Common myeloid progenitor, CD34-positive (primary cell): ENCODE data around the gene ADAMTSL1.

Experiments
- CTCF ChIA-PET: fragments of 350-600 bp; sonication (Branson Sonifier 250); formaldehyde crosslinking; loops from one replicate; lab custom pipeline; 2021; ENCODE audit warnings: antibody characterized with exemption; lab: Charles Lee
- POLR2A ChIA-PET: fragments of 350-600 bp; sonication (Branson Sonifier 250); formaldehyde crosslinking; loops from one replicate; lab custom pipeline; 2021; ENCODE audit warnings: antibody characterized with exemption; lab: Charles Lee
- DNase-seq, 3 donors: peaks; one replicate each; pipeline versions ENCODE4 v3.0.0 to v3.0.0-alpha.2; 2013
- H3K27ac ChIP-seq, 2 experiments: 1 replicate in 1 of 2; 2 replicates in 1 of 2; pipeline ENCODE4 v1.7.0; 2013; ENCODE audit warnings: inconsistent platforms in 2 of 2, low read length in 2 of 2, mild to moderate bottlenecking in 2 of 2, low read depth in 1 of 2, moderate library complexity in 1 of 2; ENCODE audit not compliant: severe bottlenecking in 2 of 2, insufficient read depth in 1 of 2, poor library complexity in 1 of 2
- H3K27me3 ChIP-seq, 5 experiments: replicated peaks in 2 of 5; 1 replicate in 3 of 5; 2 replicates in 2 of 5; pipeline versions ENCODE4 v1.6.1 to v1.7.0; 2013; ENCODE audit warnings: low read length in 4 of 5, mild to moderate bottlenecking in 2 of 5, moderate library complexity in 2 of 5, inconsistent platforms in 1 of 5; ENCODE audit not compliant: insufficient read depth in 5 of 5, control insufficient read depth in 4 of 5
- H3K36me3 ChIP-seq, 4 experiments: 1 replicate in 2 of 4; 2 replicates in 2 of 4; pipeline versions ENCODE4 v1.6.1 to v1.7.0; 2013; ENCODE audit warnings: low read length in 3 of 4, control low read depth in 1 of 4, mild to moderate bottlenecking in 1 of 4; ENCODE audit not compliant: control insufficient read depth in 4 of 4, insufficient read depth in 4 of 4
- H3K4me1 ChIP-seq, 4 experiments: 1 replicate in 3 of 4; 2 replicates in 1 of 4; pipeline versions ENCODE4 v1.6.1 to v1.7.1; 2013; ENCODE audit warnings: low read length in 3 of 4, mild to moderate bottlenecking in 3 of 4, control low read depth in 1 of 4, inconsistent platforms in 1 of 4, moderate library complexity in 1 of 4; ENCODE audit not compliant: control insufficient read depth in 4 of 4, insufficient read depth in 4 of 4; ENCODE audit errors: control extremely low read depth in 1 of 4
- H3K4me3 ChIP-seq, 7 experiments: 1 replicate in 4 of 7; 2 replicates in 3 of 7; pipeline versions ENCODE4 v1.5.1 to v1.7.0; 2013; ENCODE audit warnings: mild to moderate bottlenecking in 7 of 7, low read length in 6 of 7, moderate library complexity in 6 of 7, inconsistent platforms in 2 of 7, low read depth in 2 of 7, control low read depth in 1 of 7; ENCODE audit not compliant: insufficient read depth in 4 of 7, control insufficient read depth in 1 of 7; ENCODE audit errors: extremely low read depth in 1 of 7
- H3K9me3 ChIP-seq, 5 experiments: 1 replicate in 4 of 5; 2 replicates in 1 of 5; pipeline versions ENCODE4 v1.6.1 to v1.7.1; 2013; ENCODE audit warnings: low read length in 4 of 5, mild to moderate bottlenecking in 2 of 5, inconsistent platforms in 1 of 5, low read depth in 1 of 5, moderate library complexity in 1 of 5; ENCODE audit not compliant: control insufficient read depth in 4 of 5, insufficient read depth in 2 of 5; ENCODE audit errors: control extremely low read depth in 1 of 5
- WGBS: methylation state at CpG from one replicate; pipeline ENCODE4 v1.1.5; 2013; ENCODE audit not compliant: insufficient coverage; 5-methylcytosine and 5-hydroxymethylcytosine counted together

Gene ADAMTSL1

DNA sequence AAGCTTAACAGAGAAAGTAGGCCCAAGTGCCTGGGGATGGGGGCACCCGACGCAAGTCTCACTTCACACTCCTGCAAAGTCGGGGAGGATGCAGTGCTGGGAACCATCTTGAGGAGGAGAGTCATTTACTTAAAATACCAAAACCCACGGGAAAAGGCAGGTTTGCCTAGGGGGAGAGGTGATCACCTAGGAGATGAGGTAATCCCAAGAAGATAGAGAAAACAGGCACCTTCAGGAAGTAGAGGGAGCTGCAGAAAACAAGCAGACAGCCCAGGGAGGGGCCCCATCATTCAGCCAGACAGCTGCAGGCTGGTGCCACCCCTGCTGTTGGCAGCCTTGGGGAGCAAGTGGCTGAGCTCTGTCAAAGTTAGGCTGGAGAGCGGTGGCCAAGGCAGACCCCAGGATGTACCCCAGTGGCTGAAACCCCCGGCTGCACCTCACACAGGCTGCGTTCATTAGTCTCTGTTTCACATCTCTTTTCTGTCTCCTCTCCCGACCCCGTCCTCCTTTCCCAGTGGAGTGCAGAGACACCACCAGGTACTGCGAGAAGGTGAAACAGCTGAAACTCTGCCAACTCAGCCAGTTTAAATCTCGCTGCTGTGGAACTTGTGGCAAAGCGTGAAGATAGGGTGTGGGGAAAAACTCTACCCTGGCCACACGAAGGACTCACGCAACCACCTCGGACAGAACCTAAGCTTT is 434.1 kb downstream of the ADAMTSL1 start:
- POLR2A ChIA-PET: no interaction called here
- CTCF ChIA-PET: interaction anchor here (1.2 kb wide), 1 partner anchor 22 kb away, joined by 3 read pairs; no protein-coding TSS in a partner anchor
- H3K27me3 ChIP-seq: peaks cover 0 to 16% (median 0%) of the 10 kb centered on the region in 5 experiments
- H3K9me3 ChIP-seq: no peaks in the 10 kb centered on the region
- WGBS: 99% methylated on average over 10 of the region's 15 CpGs
- no peak overlapping the region for H3K4me3 ChIP-seq
- peaks cover 0 to 5% (median 1%) of the 10 kb centered on the region in 4 experiments for H3K4me1 ChIP-seq
- H3K27ac ChIP-seq: no peak overlapping the region
- no peak for DNase-seq
- H3K36me3 ChIP-seq: no peaks in the 10 kb centered on the region

DNA sequence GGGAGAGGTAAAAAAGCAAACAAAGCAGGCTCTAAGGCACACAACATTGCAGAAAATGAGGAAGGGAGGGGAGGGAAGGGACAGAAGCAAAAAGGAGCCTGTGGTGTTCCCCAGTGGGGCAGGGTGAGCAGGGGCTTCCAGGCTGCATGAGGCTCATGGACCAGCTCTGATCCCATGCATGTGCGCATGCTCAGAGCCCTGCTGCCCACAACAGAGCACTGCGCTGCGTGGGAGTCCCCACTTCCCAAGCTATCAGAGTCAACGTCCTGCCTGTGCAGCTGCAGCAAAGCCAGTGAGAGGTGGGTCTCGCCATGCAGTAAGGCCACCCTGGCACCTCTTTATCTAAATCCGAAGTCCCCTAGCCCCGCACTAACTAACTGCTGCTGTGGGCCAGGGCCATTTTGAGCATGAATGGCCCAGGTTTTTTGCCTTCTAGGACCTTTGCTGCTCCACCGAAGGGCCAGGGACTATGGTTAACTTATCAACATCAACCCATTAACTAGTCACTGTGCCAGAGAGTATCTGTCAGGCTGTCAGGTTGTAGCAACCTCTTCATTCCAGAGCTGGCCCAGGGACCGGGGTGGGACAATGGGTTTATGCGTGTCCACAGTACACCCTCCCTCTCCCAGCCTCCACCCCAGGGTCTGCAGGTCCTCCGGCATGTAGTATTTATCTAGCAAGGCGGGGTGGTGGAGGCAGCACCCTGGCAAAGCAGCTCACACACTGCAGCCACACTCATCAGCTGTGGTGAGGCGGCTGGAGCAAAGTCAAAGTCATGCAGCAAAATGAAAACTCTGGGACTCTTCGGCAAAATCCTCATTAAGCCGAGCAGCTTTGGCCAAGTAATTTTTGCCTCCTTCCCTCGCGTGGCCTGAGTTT is 435.4 kb downstream of the ADAMTSL1 start:
- no peaks in the 10 kb centered on the region for H3K9me3 ChIP-seq
- peaks cover 0 to 16% (median 2%) of the 10 kb centered on the region in 5 experiments for H3K27me3 ChIP-seq
- H3K4me1 ChIP-seq: peaks cover 0 to 5% (median 1%) of the 10 kb centered on the region in 4 experiments
- H3K4me3 ChIP-seq: no peak overlapping the region
- WGBS: 96% methylated on average over 12 of the region's 17 CpGs
- ChIA-PET POLR2A (no interaction called here), CTCF (no interaction called here)
- no peak for DNase-seq
- H3K36me3 ChIP-seq: no peaks in the 10 kb centered on the region
- no peak overlapping the region for H3K27ac ChIP-seq

DNA sequence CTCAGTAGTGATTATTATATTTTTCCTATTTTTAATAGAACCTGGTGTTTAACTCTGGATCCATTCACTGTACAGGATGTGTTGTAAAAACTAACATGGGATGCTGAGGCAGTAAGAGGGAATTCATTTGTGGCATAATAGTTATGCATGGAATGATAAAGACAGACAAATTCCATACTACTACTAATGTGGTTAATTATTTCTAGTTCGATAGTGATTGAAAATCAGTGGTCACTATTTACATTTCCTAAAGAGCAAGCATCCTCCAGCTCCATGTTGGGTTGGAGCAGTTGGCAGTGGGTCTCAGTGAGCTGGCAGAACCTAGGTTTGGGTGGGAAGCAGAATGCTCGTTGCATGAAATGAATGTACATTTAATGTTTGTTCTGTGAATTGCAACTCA is 436.5 kb downstream of the ADAMTSL1 start:
- no CpG with 5 or more reads among the region's 2 CpGs for WGBS
- peaks cover 0 to 5% (median 1%) of the 10 kb centered on the region in 4 experiments for H3K4me1 ChIP-seq
- no peaks in the 10 kb centered on the region for H3K36me3 ChIP-seq
- DNase-seq: no peak
- no peak overlapping the region for H3K4me3 ChIP-seq
- H3K9me3 ChIP-seq: no peaks in the 10 kb centered on the region
- ChIA-PET POLR2A (no interaction called here), CTCF (no interaction called here)
- peaks cover 0 to 16% (median 2%) of the 10 kb centered on the region in 5 experiments for H3K27me3 ChIP-seq
- no peak overlapping the region for H3K27ac ChIP-seq

DNA sequence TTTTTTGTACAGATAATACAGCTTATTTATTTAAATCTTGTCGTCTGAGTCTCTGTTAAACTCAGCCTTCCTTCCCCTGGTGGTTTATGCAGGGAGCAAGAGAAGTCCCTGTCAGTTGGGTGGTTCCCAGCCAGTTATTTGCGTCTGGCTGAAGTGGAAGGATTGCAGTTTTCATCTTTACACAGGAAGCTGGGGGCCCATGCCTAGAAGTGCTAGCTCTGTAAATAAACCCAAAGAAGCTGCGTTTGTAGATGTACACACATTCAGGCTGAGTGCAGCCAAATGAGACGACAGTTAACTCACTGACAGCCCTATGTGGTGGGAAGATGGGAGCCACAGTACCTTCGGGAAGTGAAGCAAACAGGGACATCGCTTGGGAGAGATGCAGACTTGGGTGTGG is 437.0 kb downstream of the ADAMTSL1 start:
- peaks cover 0 to 16% (median 2%) of the 10 kb centered on the region in 5 experiments for H3K27me3 ChIP-seq
- peaks cover 0 to 5% (median 1%) of the 10 kb centered on the region in 4 experiments for H3K4me1 ChIP-seq
- WGBS: 31% methylated on average over 3 of the region's 6 CpGs
- no peaks in the 10 kb centered on the region for H3K36me3 ChIP-seq
- no peak overlapping the region for H3K27ac ChIP-seq
- ChIA-PET CTCF (no interaction called here), POLR2A (no interaction called here)
- no peaks in the 10 kb centered on the region for H3K9me3 ChIP-seq
- no peak for DNase-seq
- no peak overlapping the region for H3K4me3 ChIP-seq

DNA sequence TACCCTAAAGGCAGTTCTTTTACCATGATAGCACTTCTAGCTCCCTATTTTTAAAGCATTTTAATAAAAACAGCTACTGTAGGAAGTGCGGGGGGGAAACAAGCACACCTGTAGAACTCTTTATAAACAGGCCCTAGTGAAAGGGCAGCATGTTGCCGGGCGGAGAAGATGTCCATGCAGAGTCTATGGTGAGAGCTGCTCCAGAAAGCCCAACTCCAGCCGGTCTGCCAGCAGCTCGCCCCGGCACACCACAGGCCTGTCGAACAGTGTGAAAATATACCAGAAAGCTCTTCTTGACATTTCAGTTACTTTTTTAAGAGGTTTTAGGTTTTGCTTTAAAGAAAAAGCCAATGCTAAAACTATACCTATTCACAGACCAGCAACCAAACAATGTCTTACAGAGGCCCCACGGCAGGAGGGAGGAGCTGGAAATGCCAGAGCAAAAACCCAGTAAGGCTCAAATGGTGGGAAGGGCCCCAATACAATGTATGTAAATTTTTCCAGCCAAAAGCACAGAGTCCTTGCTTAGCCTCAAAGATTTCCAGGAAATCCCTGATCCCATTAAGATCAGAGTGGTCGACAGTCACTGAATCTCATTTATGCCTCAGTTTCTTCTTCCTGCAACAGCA is 437.9 kb downstream of the ADAMTSL1 start:
- H3K27ac ChIP-seq: no peak overlapping the region
- no peak for DNase-seq
- 97% methylated on average over 6 of the region's 9 CpGs for WGBS
- H3K4me3 ChIP-seq: no peak overlapping the region
- peaks cover 0 to 5% (median 1%) of the 10 kb centered on the region in 4 experiments for H3K4me1 ChIP-seq
- no peaks in the 10 kb centered on the region for H3K36me3 ChIP-seq
- POLR2A ChIA-PET: no interaction called here
- peaks cover 0 to 16% (median 2%) of the 10 kb centered on the region in 5 experiments for H3K27me3 ChIP-seq
- CTCF ChIA-PET: no interaction called here
- H3K9me3 ChIP-seq: no peaks in the 10 kb centered on the region

DNA sequence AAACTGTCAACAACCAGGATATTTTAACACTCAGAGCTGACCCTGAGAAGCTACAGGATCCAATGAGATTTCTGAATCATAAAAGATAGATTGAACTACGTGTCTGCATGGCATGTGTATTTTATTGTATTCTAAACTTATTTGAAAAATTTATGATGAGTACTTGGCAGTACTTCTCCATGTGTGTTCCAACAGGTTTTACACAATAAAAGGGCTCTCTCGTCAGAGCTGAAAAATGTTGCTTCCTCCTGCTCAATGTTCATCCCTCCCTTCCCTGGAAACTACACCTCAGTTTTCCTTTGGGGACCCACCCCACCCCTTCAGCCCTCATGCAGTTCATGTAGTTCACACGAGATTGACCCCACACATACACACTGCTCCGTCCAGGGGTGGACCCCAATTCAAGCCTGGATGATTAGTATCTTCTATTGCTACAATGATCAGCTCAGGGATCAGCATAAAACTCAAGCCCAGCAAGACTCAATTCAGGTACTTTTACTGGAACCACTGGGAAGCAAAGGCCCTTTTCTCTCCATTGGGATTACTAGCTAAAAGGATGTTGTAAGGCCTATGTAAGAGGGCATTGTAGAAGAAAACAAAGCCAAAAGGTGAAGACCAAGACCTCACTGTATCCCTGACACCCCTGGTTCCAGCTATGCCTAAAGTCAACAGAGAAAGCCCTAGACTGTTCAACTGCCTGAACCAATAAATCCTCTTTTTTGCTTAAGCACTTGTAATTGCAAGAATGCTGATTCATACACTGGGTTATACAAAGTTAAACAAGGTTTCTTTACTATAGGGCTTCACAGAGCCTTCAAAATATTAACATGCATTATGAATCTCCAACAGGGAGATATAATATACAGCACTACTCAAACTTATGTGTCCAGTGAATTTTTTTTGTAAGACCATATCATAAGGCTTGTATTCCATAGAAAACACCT is 446.5 kb downstream of the ADAMTSL1 start:
- CTCF ChIA-PET: no interaction called here

More for the DNA sequence above, 446.5 kb downstream of the ADAMTSL1 start:
- no peak overlapping the region for H3K27ac ChIP-seq
- H3K4me3 ChIP-seq: no peak overlapping the region
- no peaks in the 10 kb centered on the region for H3K36me3 ChIP-seq
- H3K9me3 ChIP-seq: no peaks in the 10 kb centered on the region
- no peak for DNase-seq
- peaks cover 0 to 6% (median 0%) of the 10 kb centered on the region in 4 experiments for H3K4me1 ChIP-seq
- POLR2A ChIA-PET: no interaction called here
- WGBS: 100% methylated on average over 2 of the region's 4 CpGs
- H3K27me3 ChIP-seq: no peaks in the 10 kb centered on the region
